HG02840 (cell line): ENCODE measurements around the gene PRKAG1.

ENCODE experiments used
- ATAC-seq: cut with Tn5 transposase; IDR thresholded peaks from one replicate; pipeline ENCODE4 v1.9.1; 2021; ENCODE audit warnings: mild to moderate bottlenecking, moderate library complexity, moderate number of reproducible peaks; ENCODE audit not compliant: unreplicated experiment, low FRiP score

PRKAG1 gene

GRCh38 chr12:49032679-49033447 lies 14.3 kb upstream of the PRKAG1 start:
- no peak for ATAC-seq

DNA sequence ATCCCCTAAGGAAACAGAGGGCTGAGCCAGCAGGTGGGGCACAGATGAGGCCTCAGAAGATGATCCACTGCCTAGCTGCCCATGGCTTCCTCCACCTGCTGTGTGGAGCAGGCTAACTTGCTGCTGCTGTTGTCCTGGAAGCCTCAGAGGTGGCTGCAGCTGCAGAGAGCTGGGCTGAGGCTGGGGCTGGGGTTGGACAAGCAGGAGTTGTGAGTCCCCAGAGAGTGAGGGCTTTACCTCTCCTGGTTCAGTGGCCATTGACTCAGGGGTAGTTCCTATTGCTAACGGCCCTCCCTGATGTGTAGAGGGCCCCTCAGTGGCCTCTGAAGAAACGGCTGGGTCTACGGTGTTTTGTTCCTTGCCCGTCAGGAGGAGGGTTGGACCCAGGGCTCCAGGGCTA lies 13.7 kb upstream of the PRKAG1 start:
- ATAC-seq: no peak

GRCh38 chr12:49031573-49032161 lies 13.1 kb upstream of the PRKAG1 start:
- ATAC-seq: no peak

DNA sequence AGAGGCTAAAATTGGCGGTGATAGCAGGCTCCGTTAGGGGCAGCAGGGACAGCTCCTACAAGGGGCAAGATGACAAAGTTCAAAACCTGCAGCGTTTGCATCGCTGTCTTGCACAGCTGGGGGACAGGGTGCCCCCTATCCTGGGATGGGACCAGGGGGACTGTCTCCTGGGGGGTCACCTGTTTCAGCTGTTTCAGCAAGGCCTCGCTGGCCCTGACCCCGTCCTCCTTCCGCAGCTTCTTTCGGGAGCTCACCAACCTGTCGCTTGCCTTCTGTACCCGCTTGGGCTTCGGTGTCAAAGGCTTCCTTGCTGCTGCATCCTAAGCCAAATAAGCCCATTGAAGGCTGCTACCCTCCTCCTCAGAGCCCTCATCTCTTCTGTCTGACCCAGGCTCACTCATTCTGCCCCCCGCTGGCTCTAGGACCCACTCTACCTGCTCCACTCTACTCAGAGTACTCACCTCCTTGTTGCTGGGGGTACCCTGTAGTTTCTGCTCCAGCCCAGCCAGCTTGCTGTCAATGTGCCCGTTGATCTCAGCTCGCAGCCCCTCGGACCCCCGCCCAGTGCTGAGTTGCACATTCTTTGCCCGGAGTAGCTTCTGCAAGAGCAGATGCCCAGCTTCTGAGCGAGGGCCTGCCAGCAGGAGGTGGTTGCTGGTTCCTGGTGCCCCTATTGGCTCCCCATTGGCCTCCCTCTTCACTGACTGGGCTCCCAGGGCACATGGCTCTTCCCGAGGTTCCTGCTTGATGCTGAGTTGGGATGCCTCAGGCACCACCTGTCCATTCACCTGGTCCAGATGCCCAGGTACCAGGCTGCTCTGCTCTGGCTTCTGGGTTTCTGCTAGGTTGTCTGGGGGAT lies 12.4 kb upstream of the PRKAG1 start:
- ATAC-seq: no peak

GRCh38 chr12:49030119-49030518 lies 11.5 kb upstream of the PRKAG1 start:
- ATAC-seq: no peak

GRCh38 chr12:49028666-49029275 lies 10.2 kb upstream of the PRKAG1 start:
- ATAC-seq: no peak

DNA sequence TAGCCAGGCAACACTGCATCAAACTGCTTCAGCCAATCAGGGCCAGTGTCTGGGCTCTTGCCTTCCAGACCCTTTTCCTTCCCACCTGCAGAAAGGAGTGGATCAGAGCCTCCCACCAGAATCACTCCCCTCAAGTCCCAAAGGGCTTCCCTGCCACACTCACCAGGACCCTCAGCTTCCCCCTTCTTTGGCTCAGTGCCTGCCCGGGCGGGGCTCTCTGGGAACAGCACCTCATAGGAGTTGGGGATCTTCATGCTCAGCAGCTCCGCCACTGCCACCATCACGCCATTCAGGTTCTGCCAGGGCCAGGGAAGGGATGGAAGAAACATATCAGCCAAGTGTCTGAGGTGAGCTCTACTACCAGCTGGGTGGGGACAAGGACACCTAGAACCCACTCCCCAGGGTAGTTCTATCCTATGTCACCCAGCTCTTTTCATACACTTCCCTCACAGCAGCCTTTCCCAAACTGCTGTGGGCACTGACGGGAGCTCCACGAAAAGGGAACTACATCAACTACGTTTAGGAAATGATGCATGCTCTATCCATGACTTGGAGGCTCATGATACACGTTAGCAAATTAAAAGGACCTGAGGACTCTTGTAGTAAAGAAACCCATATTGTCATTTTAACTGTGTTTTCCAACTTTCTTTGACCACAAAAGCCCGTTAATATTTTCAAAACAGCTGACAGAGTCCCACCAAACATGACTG lies 9.4 kb upstream of the PRKAG1 start:
- no peak for ATAC-seq

DNA sequence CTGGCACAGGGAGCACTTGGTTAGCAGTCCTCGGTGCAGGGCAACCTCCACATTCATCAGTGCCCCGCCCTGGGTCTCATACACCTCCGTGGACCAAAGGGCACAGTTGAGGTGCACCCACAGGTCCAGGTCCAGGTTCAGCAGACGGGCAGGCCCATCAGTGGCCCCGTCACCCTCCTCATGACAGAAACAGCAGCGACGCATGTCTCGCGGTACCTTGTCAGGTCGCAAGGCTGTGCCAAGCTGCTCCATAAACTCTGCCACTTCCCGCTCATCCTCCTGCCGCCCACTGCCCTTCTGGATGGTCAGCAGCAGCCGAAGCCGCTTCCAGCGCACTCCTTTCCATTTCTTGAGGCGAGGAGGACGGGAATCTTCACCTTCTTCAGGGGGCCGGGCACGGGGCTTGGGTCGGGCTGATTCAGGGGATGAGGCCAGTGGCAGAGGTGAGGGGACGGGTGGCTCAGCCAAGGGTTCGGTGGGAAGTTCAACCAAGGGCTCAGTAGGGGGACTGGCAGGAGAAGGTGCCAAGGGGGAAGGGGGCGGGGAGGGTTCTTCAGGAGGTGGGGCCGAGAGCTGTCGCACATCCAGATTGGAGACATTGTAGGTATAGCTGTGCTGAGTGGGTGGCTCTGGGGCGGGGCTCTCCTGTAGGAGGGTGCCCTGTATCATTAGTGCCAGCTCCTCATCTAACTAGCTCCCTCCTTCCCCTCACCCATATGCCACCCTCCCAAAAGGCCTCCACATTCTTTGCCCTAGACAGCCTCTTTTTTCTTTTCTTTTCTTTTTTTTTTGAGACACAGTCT lies 8.3 kb upstream of the PRKAG1 start:
- no peak for ATAC-seq

- no peak for ATAC-seq
These were observed 7.5 kb upstream of the PRKAG1 start for GRCh38 chr12:49026101-49026500.

GRCh38 chr12:49025463-49025862 lies 6.9 kb upstream of the PRKAG1 start:
- no peak for ATAC-seq

DNA sequence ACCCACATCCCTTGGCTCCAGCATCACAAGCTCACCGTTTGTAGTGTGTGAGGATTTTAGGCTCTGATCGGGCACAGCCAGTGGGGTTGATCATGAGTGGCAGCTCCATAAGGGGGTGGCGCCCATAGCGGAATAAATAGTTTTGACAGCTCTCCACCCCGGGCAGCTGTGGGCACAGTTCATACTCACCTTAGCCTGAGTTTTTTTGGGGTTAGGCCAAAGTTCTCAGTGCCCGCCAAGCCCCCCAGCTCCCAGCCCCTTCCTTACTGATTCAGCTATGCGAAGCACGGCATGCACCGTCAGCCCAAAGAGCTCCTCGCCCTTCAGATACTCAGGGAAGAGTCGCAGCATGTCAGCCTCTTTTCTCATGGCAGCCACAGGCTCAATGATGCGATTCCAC lies 6.0 kb upstream of the PRKAG1 start:
- ATAC-seq: no peak

DNA sequence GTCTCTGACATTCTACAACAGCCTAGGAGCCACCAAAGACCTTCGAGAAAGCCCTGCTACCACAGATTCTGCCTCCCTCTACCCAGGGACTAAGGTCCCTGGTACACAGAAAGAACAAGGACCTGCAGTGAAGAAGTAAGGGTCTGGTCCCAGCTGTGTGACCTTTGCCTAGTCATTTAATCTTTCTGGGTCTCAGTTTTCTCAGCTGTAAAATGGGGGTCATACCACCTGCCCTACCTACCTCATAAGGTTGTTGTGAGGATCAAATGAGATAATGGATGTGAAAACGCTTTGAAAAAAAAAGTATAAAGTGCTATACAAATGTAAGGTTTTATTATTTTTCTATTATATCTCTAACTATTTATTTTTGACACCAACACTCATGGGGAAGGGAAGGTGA lies 5.2 kb upstream of the PRKAG1 start:
- no peak for ATAC-seq

DNA sequence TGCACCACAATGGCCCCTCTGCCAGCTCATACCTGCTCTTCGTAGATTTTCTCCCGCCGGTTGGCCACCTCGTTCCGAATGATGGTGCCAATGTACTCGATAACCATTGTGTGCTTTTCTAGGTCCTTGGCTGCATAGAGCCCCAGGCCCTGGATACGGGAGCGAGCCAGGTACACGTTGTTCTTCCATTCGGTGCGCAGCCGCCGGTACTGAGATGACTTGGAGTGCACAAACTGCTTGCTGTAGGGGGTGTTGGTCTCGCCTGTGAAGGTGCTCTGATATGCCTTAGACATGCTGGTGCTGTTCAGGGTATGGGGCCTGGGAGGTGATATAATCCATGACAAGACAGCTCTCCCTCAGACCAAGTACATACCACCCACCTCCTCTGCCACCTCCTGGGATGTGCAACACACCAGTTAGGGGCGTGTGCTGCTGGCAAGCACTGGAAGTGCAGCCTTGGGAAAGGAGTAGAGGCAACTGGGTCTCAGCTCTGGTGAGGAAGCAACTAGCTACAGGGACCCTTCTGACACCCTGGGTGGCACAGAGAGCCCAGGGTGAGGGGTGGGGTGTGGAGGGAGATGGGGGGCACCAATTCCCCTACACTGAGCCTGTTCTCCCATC lies 4.1 kb upstream of the PRKAG1 start:
- no peak for ATAC-seq

GRCh38 chr12:49021292-49021915 lies 2.8 kb upstream of the PRKAG1 start:
- no peak for ATAC-seq

DNA sequence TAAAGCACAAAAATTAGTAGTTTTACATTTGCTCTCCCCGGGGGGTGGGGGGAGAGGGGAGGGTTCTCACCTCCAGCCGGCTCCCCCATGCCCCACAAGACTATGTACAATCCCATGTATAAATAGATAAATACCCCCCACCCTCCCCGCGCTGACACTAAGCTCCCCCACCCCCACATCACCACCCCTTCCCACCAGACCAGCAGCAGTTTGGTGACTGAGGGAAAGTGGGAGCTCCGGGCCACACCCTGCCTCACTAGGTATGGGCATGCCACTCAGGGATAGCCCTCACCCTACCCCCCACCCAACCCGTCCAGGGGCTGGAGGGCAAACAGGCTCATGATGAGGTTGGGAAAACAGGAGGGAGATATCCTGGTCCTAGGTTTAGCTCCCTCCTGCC lies 1.9 kb upstream of the PRKAG1 start:
- ATAC-seq: no peak

DNA sequence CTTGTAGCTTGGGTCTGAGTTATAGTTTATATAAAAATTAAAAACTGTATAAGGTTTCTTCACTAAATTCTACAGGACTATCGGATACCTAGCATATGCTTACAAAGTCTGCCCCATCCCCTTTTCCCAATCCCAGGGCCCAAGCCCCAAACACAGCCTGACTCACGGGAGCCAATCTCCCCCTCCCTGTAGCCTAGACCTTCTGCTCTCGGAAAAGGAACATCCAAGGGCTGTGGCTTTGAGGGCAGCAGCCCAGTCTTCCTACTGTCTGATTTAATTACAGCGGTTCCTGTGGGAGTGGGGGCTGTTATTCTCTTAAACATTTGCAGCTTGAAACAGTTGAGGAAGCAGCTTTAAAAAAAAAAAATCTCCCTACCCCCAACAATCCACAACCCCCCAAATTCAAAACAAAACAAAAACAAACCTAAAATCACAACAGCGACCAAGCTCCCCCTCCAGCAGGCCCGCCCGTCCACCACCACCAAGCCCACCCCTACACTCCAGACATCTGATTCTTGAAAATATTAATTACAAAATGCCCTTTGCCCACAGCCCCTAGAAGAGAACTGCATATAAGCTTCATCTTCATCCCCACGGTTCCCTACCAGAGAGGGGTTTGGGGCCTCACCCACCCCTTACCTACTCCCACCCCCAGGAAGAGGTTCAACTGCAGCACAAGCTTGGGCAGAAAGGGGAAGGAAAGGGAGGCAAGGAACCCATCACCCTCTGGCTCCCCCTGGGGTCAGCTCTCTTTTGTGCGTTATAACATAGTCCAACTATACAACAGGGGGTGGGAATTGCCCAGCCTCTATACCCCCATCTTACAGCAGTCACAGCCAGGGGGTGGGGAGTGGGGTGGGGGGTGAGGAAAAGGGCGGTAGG lies 1.1 kb upstream of the PRKAG1 start:
- no peak for ATAC-seq

GRCh38 chr12:49019120-49019430 lies 499 bp upstream of the PRKAG1 start:
- no peak for ATAC-seq

DNA sequence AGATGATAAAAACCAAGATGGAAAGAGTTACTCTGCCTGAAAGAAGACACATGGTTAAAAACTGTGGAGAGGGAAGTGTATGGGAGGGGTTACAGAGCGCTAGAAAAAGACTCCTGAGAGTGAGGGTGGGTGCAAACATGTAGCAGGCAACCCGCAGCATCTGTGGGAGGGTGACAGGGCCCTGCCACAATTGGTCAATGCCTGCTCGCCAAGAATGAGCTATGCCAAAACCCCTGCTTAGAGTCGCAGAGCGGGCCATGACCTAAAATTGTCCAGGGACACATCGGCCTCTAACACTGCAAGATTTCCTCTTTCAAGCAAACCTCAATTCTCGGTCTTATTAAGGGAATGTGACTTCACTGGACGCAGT lies 700 bp downstream of the PRKAG1 start:
- ATAC-seq: no peak
